HL-60/S4 treated with phorbol 12-myristate 13-acetate at 8.2 ng/mL for 4 days and 3 days (cell line): Measurements from ENCODE around the gene TRIM61.
"Not testable (repeated sequence)": the region's sequence is repeated elsewhere in the genome, so short reads cannot be mapped to it uniquely, and the experiment has no call there.

Experiments
- in situ Hi-C: fragments of 300-500 bp; cut with MboI; formaldehyde crosslinking; loops from 2 replicates; pipeline ENCODE4 v1.15.0; 2022; ENCODE audit warnings: low sequenced_read_pairs

TRIM61 gene

GRCh38 chr4:164959421-164959820 is 18.0 kb downstream of the TRIM61 start:
- in situ Hi-C loops: not testable (repeated sequence)

- in situ Hi-C loops: no loop called here
Measured at GRCh38 chr4:164956766-164957643, 20.5 kb downstream of the TRIM61 start.

GRCh38 chr4:164955107-164955805 is 22.2 kb downstream of the TRIM61 start:
- in situ Hi-C loops: no loop called here

DNA sequence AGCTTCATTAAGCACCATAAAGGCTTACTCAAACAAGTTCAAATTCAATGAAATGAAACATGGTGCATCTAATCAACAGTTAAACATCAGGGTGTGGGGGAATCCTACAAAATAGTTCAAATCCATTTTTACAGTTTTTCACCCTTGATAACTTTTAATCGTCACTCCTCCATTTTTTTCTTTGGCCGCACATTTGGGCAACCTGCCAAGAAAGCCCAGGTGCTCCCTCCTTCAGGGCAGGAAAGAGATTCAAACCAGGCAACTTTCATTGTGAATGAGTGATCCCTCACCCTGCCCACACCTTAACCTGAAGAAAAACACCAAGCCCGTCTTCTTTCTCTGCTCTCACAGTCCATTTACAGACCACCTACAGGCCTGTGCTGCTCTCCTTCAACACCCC is 24.9 kb downstream of the TRIM61 start:
- in situ Hi-C loops: no loop called here

- in situ Hi-C loops: no loop called here
Measured at GRCh38 chr4:164949448-164950143, 27.9 kb downstream of the TRIM61 start.

- in situ Hi-C loops: no loop called here
Measured at GRCh38 chr4:164948975-164949374, 28.5 kb downstream of the TRIM61 start.

DNA sequence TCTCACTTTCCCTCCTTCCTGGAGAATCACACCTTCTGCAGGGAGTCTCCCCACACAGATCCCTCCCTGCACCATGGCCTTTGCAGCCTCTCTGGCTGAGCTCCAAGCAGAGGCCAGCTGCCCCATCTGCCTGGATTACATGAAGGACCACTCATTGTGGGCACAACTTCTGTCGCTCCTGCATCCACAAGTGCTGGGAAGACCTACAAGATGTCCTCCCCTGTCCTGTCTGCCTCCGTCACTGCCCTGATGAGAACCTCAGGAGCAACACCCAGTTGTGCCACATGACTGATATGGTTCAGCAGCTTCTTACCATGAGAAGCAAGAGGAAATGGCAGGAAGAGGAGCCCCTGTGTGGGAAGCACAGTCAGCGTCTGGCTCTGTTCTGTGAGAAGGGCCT is 29.5 kb downstream of the TRIM61 start:
- in situ Hi-C loops: not testable (repeated sequence)

DNA sequence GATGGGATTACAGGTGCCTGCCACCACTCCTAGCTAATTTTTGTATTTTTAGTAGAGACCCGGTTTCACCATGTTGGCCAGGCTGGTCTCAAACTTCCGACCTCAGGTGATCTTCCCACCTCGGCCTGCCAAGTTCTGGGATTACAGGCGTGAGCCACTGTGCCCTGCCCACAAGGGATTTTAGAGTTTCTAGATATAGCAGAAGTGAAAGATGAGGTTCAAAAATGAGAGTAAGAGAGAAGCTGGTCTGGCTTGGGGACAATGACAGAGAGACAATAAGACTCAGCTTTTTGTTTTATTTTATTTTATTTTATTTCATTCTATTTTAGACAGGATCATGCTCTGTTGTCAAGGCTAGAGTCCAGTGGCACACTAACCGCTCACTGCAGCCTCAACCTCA is 30.6 kb downstream of the TRIM61 start:
- in situ Hi-C loops: no loop called here

GRCh38 chr4:164945146-164945545 is 32.3 kb downstream of the TRIM61 start:
- in situ Hi-C loops: no loop called here

- in situ Hi-C loops: no loop called here
Measured at GRCh38 chr4:164943192-164943591, 34.3 kb downstream of the TRIM61 start.

DNA sequence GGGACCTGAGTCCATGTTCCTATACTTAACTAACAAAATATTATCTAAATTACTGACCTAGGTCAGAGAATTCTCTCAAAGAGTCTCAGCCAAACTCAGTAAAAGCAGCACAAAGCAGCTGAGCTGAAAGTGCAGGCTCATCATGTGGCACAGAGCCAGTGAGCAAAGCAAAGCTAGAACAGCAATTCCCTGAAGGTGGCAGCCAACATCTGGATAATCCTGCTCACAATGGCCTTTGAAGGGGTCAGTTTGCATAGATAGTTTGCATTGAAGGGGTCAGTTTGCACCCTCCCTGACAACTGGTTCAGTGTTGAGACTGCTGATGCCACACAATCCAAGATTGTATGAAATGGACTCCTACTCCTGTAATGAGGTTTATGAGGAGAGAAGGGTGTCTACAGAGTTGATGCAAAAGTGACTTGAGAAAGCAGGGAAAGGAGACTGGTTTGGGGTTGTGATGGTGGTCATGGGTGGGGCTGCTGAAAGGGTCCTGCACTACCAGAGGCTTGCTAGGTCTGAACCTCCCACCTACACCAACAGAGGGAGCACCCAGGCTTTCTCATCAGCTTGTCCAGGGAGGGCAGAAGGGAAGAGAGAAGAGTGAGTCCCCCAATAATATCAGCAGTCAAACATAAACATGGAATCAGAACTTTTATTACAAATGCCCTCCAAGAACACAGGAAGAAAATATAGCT is 39.7 kb downstream of the TRIM61 start:
- in situ Hi-C loops: no loop called here

GRCh38 chr4:164935865-164936606 is 41.4 kb downstream of the TRIM61 start:
- in situ Hi-C loops: not testable (repeated sequence)

GRCh38 chr4:164935363-164935762 is 42.1 kb downstream of the TRIM61 start:
- in situ Hi-C loops: no loop called here

GRCh38 chr4:164933244-164933643 is 44.2 kb downstream of the TRIM61 start:
- in situ Hi-C loops: no loop called here

DNA sequence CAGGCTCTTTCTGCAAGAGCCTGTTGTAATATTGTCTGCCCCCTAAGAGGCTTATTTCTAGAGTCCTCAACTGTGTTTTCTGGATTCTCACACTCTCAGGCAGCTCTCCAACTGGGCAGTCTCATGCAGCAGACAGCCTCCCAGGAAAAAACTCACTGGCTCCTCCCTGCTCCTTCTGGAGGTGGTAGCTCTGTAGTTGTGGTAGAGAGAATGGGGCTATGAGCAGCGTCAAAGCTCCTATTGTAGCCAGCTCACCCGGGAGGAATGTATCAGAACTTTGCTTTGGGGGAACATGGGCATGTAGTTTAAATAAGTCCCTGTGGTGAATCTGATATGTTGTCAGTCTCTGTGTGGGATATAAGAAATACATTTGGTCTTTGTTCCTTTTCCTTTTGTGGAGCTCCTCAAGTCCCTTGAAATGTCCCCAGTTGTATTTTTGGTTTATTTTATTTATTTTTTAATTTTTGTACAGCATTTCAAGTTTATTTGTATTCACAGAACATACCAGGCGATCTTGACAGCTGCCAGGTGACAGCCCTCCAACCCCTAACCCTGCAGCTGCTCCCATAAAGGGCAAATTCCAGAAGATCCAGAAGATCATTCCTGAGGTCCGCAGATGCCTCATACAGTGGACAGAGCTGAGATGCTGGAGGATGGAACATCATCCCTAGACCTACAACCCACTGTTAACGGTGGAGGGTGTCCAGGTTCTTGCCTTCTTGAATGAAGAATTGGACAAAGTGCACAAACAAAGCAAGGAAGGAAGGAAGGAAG is 45.7 kb downstream of the TRIM61 start:
- in situ Hi-C loops: no loop called here

DNA sequence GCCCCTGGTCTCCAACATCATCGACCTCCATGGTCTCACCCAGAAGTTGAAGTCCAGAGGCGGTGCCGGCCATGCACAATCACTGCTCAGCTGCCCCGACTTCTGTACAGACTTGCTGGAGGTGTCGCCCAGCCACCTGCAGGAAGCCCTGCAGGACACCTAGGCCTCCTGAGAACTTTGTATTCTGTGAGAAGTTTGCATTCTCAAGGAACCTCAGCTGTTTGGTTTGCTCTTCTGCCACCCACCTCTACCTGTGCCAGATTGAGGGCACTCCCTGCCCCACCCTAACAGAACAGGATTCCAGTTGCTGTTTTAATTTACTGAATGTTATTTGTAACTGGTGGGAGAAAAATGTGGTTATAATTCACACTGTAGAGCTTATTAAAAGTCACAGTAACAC is 46.8 kb downstream of the TRIM61 start:
- in situ Hi-C loops: no loop called here

GRCh38 chr4:164927101-164927500 is 50.4 kb downstream of the TRIM61 start:
- in situ Hi-C loops: not testable (repeated sequence)

GRCh38 chr4:164926301-164926700 is 51.2 kb downstream of the TRIM61 start:
- in situ Hi-C loops: no loop called here

- in situ Hi-C loops: no loop called here
Measured at GRCh38 chr4:164924670-164925238, 52.7 kb downstream of the TRIM61 start.
